ENCODE data around the gene CHST15. TPM values are rescaled to one million over a fixed set of nuclear protein-coding genes. Genes with fewer than 3 reads are reported as not detected.
A peak's percentile ranks its signal among the peaks of the same experiment; 100 is the strongest.

The CHST15 gene
- total and polyA plus RNA-seq, 7 experiments from 2014 or later, result 0.27 to 43.3 (median 2.2) TPM

- ATAC-seq (peak; percentile 16), DNase-seq (peak in 4 of 9 donors; percentile 20 to 24 (median 23))
- Histone ChIP-seq H3K27ac (ENCODE audit: low read depth, low read length) (no peak overlapping the region), H3K36me3 (ENCODE audit: control insufficient read depth in 2 of 3, insufficient read depth in 3 of 3, low read length in 3 of 3) (no peaks in the 10 kb centered on the region), H3K9me3 (ENCODE audit: control insufficient read depth in 2 of 3, low read length in 3 of 3) (no peaks in the 10 kb centered on the region), H3K4me3 (ENCODE audit: low read length) (no peak overlapping the region), H3K4me1 (ENCODE audit: control insufficient read depth in 2 of 2, insufficient read depth in 2 of 2, low read length in 2 of 2) (peaks cover 9% of the 10 kb centered on the region in 2 donors), H3K27me3 (ENCODE audit: control insufficient read depth in 2 of 2, insufficient read depth in 2 of 2, low read length in 2 of 2) (peaks cover 0 to 17% of the 10 kb centered on the region in 2 donors)
- peaks cover 37 to 62% (median 48%) of the 10 kb centered on the region in 5 donors for H3K27me3 Mint-ChIP-seq
- H3K36me3 Mint-ChIP-seq, result peaks cover 0 to 5% (median 0%) of the 10 kb centered on the region in 5 donors
- no peak overlapping the region for H3K27ac Mint-ChIP-seq
- peaks cover 7 to 20% (median 13%) of the 10 kb centered on the region in 7 donors for H3K4me1 Mint-ChIP-seq
- CTCF ChIA-PET, result interaction anchor here (0.7 to 4.6 kb wide), 6 partner anchors 19 to 833 kb away, joined by 3 to 91 read pairs (median 4); no protein-coding TSS in a partner anchor
- POLR2A ChIA-PET, result interaction anchor here (0.9 kb wide), 1 partner anchor 394 kb away, joined by 3 read pairs; no protein-coding TSS in a partner anchor
- H3K9me3 Mint-ChIP-seq, result peaks cover 0 to 1% (median 0%) of the 10 kb centered on the region in 11 donors
- intact Hi-C loops (cut with micrococcal nuclease), result loop anchor here (10.0 kb wide), 2 partner anchors 749 to 829 kb away; partner anchors contain the start of gene FAM53B (in 1 of the 2)
- H3K4me3 Mint-ChIP-seq, result peak overlapping the region; percentile 52 to 82 (median 62)
Measured at GRCh38 chr10:123995461-123996131, 97.8 kb downstream of the CHST15 start.

- no peaks in the 10 kb centered on the region for H3K36me3 ChIP-seq (ENCODE audit: control insufficient read depth in 2 of 3, insufficient read depth in 3 of 3, low read length in 3 of 3)
- Mint-ChIP-seq H3K4me3 (peak overlapping the region; percentile 52 to 82 (median 62)), H3K9me3 (peaks cover 0 to 1% (median 0%) of the 10 kb centered on the region in 11 donors), H3K27me3 (peaks cover 42 to 67% (median 53%) of the 10 kb centered on the region in 5 donors), H3K4me1 (peaks cover 7 to 20% (median 13%) of the 10 kb centered on the region in 7 donors), H3K36me3 (peaks cover 0 to 5% (median 0%) of the 10 kb centered on the region in 5 donors), H3K27ac (peak overlapping the region in 1 of 9 donors; percentile 14)
- no peak overlapping the region for H3K27ac ChIP-seq (ENCODE audit: low read depth, low read length)
- ChIA-PET POLR2A (interaction anchor here (0.9 kb wide), 1 partner anchor 394 kb away, joined by 3 read pairs; no protein-coding TSS in a partner anchor), CTCF (interaction anchor here (0.7 to 4.6 kb wide), 9 partner anchors 21 to 752 kb away, joined by 3 to 91 read pairs (median 4); no protein-coding TSS in a partner anchor)
- DNase-seq (no peak), ATAC-seq (no peak)
- intact Hi-C loops (cut with micrococcal nuclease), result loop anchor here (10.0 kb wide), 2 partner anchors 750 to 830 kb away; partner anchors contain the start of gene FAM53B (in 1 of the 2)
- H3K4me1 ChIP-seq (ENCODE audit: control insufficient read depth in 2 of 2, insufficient read depth in 2 of 2, low read length in 2 of 2), result peaks cover 9% of the 10 kb centered on the region in 2 donors
- peak overlapping the region; percentile 32 for H3K4me3 ChIP-seq (ENCODE audit: low read length)
- H3K27me3 ChIP-seq (ENCODE audit: control insufficient read depth in 2 of 2, insufficient read depth in 2 of 2, low read length in 2 of 2), result peaks cover 0 to 17% of the 10 kb centered on the region in 2 donors
- H3K9me3 ChIP-seq (ENCODE audit: control insufficient read depth in 2 of 3, low read length in 3 of 3), result no peaks in the 10 kb centered on the region
Measured at GRCh38 chr10:123995082-123995460, 98.3 kb downstream of the CHST15 start.

GRCh38 chr10:123994417-123995081 lies 98.8 kb downstream of the CHST15 start:
- Mint-ChIP-seq H3K4me1 (peaks cover 7 to 20% (median 13%) of the 10 kb centered on the region in 7 donors), H3K27me3 (peaks cover 48 to 73% (median 58%) of the 10 kb centered on the region in 5 donors), H3K27ac (no peak overlapping the region), H3K4me3 (peak overlapping the region; percentile 52 to 82 (median 62)), H3K9me3 (peaks cover 0 to 1% (median 0%) of the 10 kb centered on the region in 11 donors), H3K36me3 (peaks cover 0 to 5% (median 0%) of the 10 kb centered on the region in 5 donors)
- ATAC-seq (peak; percentile 76), DNase-seq (peak; percentile 58 to 88 (median 76))
- POLR2A ChIA-PET, result interaction anchor here (0.9 kb wide), 1 partner anchor 395 kb away, joined by 3 read pairs; no protein-coding TSS in a partner anchor
- Histone ChIP-seq H3K36me3 (ENCODE audit: control insufficient read depth in 2 of 3, insufficient read depth in 3 of 3, low read length in 3 of 3) (no peaks in the 10 kb centered on the region), H3K27ac (ENCODE audit: low read depth, low read length) (no peak overlapping the region), H3K27me3 (ENCODE audit: control insufficient read depth in 2 of 2, insufficient read depth in 2 of 2, low read length in 2 of 2) (peaks cover 0 to 17% of the 10 kb centered on the region in 2 donors), H3K4me3 (ENCODE audit: low read length) (peak overlapping the region; percentile 32), H3K9me3 (ENCODE audit: control insufficient read depth in 2 of 3, low read length in 3 of 3) (no peaks in the 10 kb centered on the region), H3K4me1 (ENCODE audit: control insufficient read depth in 2 of 2, insufficient read depth in 2 of 2, low read length in 2 of 2) (peaks cover 9% of the 10 kb centered on the region in 2 donors)
- intact Hi-C loops (cut with micrococcal nuclease), result loop anchor here (1.0 to 10.0 kb wide), 8 partner anchors 231 to 830 kb away; partner anchors contain the start of genes FAM53B (in 1 of the 2) and OAT (in 1 of the 2)
- CTCF ChIA-PET, result interaction anchor here (0.7 to 4.6 kb wide), 10 partner anchors 21 to 753 kb away, joined by 3 to 91 read pairs (median 4); no protein-coding TSS in a partner anchor

- Mint-ChIP-seq H3K27me3 (peaks cover 54 to 80% (median 66%) of the 10 kb centered on the region in 5 donors), H3K36me3 (peaks cover 0 to 5% (median 0%) of the 10 kb centered on the region in 5 donors), H3K4me3 (peak overlapping the region in 6 of 10 donors; percentile 8 to 60 (median 57)), H3K4me1 (peaks cover 7 to 20% (median 13%) of the 10 kb centered on the region in 7 donors), H3K9me3 (peaks cover 0 to 1% (median 0%) of the 10 kb centered on the region in 11 donors), H3K27ac (peak overlapping the region in 2 of 9 donors; percentile 19 to 28)
- Histone ChIP-seq H3K27me3 (ENCODE audit: control insufficient read depth in 2 of 2, insufficient read depth in 2 of 2, low read length in 2 of 2) (peaks cover 0 to 17% of the 10 kb centered on the region in 2 donors), H3K4me1 (ENCODE audit: control insufficient read depth in 2 of 2, insufficient read depth in 2 of 2, low read length in 2 of 2) (peaks cover 9% of the 10 kb centered on the region in 2 donors), H3K4me3 (ENCODE audit: low read length) (no peak overlapping the region), H3K9me3 (ENCODE audit: control insufficient read depth in 2 of 3, low read length in 3 of 3) (no peaks in the 10 kb centered on the region), H3K27ac (ENCODE audit: low read depth, low read length) (no peak overlapping the region), H3K36me3 (ENCODE audit: control insufficient read depth in 2 of 3, insufficient read depth in 3 of 3, low read length in 3 of 3) (no peaks in the 10 kb centered on the region)
- intact Hi-C loops (cut with micrococcal nuclease), result loop anchor here (1.0 to 10.0 kb wide), 8 partner anchors 232 to 831 kb away; partner anchors contain the start of genes FAM53B (in 1 of the 2) and OAT (in 1 of the 2)
- POLR2A ChIA-PET, result no interaction called here
- DNase-seq (peak in 1 of 9 donors; percentile 10), ATAC-seq (no peak)
- CTCF ChIA-PET, result interaction anchor here (0.8 to 4.6 kb wide), 6 partner anchors 20 to 410 kb away, joined by 3 to 91 read pairs (median 4); no protein-coding TSS in a partner anchor
Measured at GRCh38 chr10:123993534-123994416, 99.6 kb downstream of the CHST15 start.

GRCh38 chr10:123991611-123992570 lies 101.5 kb downstream of the CHST15 start:
- Histone ChIP-seq H3K9me3 (ENCODE audit: control insufficient read depth in 2 of 3, low read length in 3 of 3) (no peaks in the 10 kb centered on the region), H3K4me3 (ENCODE audit: low read length) (no peak overlapping the region), H3K27ac (ENCODE audit: low read depth, low read length) (no peak overlapping the region), H3K4me1 (ENCODE audit: control insufficient read depth in 2 of 2, insufficient read depth in 2 of 2, low read length in 2 of 2) (peaks cover 9% of the 10 kb centered on the region in 2 donors), H3K36me3 (ENCODE audit: control insufficient read depth in 2 of 3, insufficient read depth in 3 of 3, low read length in 3 of 3) (no peaks in the 10 kb centered on the region), H3K27me3 (ENCODE audit: control insufficient read depth in 2 of 2, insufficient read depth in 2 of 2, low read length in 2 of 2) (peaks cover 0 to 17% of the 10 kb centered on the region in 2 donors)
- ChIA-PET CTCF (no interaction called here), POLR2A (no interaction called here)
- ATAC-seq, result no peak
- DNase-seq, result peak in 1 of 9 donors; percentile 18
- Mint-ChIP-seq H3K9me3 (peaks cover 0 to 3% (median 0%) of the 10 kb centered on the region in 11 donors), H3K27me3 (peaks cover 58 to 78% (median 61%) of the 10 kb centered on the region in 5 donors), H3K4me3 (no peak overlapping the region), H3K4me1 (peaks cover 7 to 20% (median 13%) of the 10 kb centered on the region in 7 donors), H3K36me3 (peaks cover 0 to 5% (median 0%) of the 10 kb centered on the region in 5 donors), H3K27ac (no peak overlapping the region)
- intact Hi-C loops (cut with micrococcal nuclease), result loop anchor here (10.0 kb wide), 2 partner anchors 753 to 833 kb away; partner anchors contain the start of gene FAM53B (in 1 of the 2)
